Measurements from ENCODE around the gene RRP1B. TPM values are rescaled to one million over a fixed set of nuclear protein-coding genes. Genes with fewer than 3 reads are reported as not detected.

The RRP1B gene
- polyA plus RNA-seq, 2 of the 4 experiments (the other 2 are of a cell fraction) = 32.5 TPM

DNA sequence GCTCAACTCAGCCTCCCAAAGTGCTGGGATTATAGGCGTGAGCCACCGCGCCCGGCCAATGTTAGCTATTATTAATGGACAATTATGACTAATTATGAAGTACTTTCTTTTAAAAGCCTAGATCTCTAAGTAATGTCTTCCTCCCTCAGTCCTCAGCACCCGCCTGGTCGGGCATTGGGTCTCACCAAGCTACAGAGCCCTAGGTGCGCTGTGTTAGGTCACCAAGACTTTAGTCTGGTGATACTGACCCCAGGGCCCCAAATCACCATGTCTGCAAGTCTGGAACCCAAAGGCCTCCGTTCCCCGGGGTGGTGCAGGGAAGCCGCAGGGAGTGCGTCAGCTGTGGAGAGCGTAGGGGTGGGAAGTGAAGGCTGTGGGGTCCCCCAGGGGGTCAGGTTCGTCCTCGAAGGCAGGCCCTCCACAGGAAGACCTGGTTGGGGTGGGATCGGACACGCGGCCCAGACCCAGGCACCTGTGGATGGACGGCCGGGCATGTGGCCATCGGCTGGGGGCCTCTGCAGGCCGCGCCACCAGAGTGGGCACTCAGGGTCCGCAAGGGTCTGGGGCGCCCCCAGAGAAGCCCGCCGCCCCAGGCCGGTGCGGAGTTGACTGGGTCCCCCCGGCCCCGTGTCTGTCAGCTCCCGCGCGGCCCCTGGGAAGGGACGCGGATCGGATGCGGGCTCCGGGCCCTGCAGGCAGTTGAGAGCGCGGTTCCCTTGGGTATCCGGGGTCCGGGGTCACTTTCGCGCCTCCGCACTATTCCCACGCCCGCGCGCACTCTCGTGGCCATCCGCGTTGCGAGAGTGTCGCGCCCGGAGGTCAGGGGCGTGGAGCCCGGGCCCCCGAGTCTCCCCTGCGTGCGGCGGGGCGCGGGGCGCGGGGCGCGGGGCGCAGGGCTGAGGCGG is 58.9 kb downstream of the RRP1B start:
- FAIRE-seq (no peak), ATAC-seq (peak in 1 of 2 experiments; percentile 3; a peak in 1 of 6 replicates), DNase-seq (ENCODE audit: low read depth in 1 of 2, low spot score in 1 of 2) (no peak)
- Histone ChIP-seq H3K9me3 (no peaks in the 10 kb centered on the region), H3K27ac (peak overlapping the region; percentile 100), H3K4me2 (peak overlapping the region; percentile 89), H3K4me3 (peak overlapping the region; percentile 97), H3K4me1 (peaks cover 54% of the 10 kb centered on the region)
- POLR2A ChIA-PET = no interaction called here
- WGBS (ENCODE audit: missing lambda C conversion rate) = 94% methylated on average over 8 of the region's 70 CpGs
- CTCF ChIA-PET = interaction anchor here (1.0 to 1.3 kb wide), 2 partner anchors 9 to 11 kb away, joined by 3 to 4 read pairs; no protein-coding TSS in a partner anchor
- TF ChIP-seq TP53 (CRISPR knock-in tag; IDR thresholded peaks at IDR 0.05) = no peak
- TF ChIP-seq, protein P1, sequence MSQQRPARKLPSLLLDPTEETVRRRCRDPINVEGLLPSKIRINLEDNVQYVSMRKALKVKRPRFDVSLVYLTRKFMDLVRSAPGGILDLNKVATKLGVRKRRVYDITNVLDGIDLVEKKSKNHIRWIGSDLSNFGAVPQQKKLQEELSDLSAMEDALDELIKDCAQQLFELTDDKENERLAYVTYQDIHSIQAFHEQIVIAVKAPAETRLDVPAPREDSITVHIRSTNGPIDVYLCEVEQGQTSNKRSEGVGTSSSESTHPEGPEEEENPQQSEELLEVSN (IDR thresholded peaks at IDR 0.05; ENCODE audit: borderline replicate concordance, low read depth) = peak; percentile 27; the same call in 1 of the 2 replicates
- TF ChIP-seq, protein P2, sequence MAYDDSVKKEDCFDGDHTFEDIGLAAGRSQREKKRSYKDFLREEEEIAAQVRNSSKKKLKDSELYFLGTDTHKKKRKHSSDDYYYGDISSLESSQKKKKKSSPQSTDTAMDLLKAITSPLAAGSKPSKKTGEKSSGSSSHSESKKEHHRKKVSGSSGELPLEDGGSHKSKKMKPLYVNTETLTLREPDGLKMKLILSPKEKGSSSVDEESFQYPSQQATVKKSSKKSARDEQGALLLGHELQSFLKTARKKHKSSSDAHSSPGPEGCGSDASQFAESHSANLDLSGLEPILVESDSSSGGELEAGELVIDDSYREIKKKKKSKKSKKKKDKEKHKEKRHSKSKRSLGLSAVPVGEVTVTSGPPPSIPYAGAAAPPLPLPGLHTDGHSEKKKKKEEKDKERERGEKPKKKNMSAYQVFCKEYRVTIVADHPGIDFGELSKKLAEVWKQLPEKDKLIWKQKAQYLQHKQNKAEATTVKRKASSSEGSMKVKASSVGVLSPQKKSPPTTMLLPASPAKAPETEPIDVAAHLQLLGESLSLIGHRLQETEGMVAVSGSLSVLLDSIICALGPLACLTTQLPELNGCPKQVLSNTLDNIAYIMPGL (CRISPR knock-in tag; IDR thresholded peaks at IDR 0.05; ENCODE audit: borderline replicate concordance) = no peak
- TF ChIP-seq, protein P3, sequence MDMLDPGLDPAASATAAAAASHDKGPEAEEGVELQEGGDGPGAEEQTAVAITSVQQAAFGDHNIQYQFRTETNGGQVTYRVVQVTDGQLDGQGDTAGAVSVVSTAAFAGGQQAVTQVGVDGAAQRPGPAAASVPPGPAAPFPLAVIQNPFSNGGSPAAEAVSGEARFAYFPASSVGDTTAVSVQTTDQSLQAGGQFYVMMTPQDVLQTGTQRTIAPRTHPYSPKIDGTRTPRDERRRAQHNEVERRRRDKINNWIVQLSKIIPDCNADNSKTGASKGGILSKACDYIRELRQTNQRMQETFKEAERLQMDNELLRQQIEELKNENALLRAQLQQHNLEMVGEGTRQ (IDR thresholded peaks at IDR 0.05) = no peak
- no peak for TF ChIP-seq SREBF2 (IDR thresholded peaks at IDR 0.05)

DNA sequence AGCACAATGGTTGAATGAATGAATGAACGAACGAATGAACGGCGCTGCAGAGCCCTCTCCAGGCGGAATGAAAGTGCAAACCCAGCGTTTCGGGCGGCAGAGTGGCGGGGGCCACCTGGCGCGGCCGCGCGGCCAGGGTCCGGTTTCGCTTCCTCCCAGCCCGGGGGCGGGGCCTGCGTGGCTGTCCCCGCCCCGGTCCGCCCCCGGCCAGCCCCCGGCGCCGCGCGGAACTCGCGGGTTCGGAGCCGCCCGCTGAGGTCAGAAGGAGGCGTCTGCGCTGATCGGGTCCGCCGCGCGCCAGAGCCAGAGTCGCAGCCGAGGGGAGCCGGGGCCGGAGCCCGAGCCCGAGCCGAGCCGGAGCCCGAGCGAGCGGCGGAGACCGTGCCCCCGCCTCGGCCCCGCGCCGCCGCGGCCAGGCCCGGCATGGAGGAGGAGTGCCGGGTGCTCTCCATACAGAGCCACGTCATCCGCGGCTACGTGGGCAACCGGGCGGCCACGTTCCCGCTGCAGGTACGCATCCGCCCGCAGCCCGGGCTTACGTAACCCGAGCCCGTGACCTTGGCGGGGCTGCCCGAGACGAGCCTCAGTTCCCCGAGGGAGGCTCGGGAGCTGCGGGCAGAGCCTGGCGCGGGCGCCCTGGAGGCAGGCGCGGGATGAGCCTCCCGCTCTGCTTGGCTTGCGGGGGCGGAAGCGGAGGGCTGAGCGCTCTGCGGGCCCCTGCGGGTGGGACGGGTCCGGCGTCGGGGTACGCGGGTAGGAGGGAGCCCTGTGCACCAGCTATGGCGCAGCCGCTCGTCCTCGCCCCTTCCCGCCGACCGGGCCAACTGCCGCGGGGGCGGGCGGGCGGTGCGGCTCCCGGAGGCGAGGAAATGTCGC is 59.8 kb downstream of the RRP1B start, which contains the start of gene PDXK:
Gene PDXK, plus strand, starts transcription at position 258 of the 876 bp plus-strand sequence. Its CDS starts 166 bp downstream, at position 424.
- DNase-seq (ENCODE audit: low read depth in 1 of 2, low spot score in 1 of 2) = peak; percentile 38 to 76

More for the DNA sequence above, 59.8 kb downstream of the RRP1B start, which contains the start of gene PDXK:
- FAIRE-seq = no peak
- peak; percentile 62; the same call in 2 of the 3 replicates for TF ChIP-seq BCL3 (IDR thresholded peaks at IDR 0.05)
- peak; percentile 76 for TF ChIP-seq MAFK (IDR thresholded peaks at IDR 0.05; ENCODE audit: partially characterized antibody)
- TF ChIP-seq POLR2A (IDR thresholded peaks at IDR 0.05; ENCODE audit: low read length) = peak; percentile 54
- no peak for TF ChIP-seq CBX8 (IDR thresholded peaks at IDR 0.05)
- peak in 1 of 2 experiments; percentile 13; a peak in 1 of 4 replicates for TF ChIP-seq CEBPB (IDR thresholded peaks at IDR 0.05)
- TF ChIP-seq, protein P2 (CRISPR knock-in tag; IDR thresholded peaks at IDR 0.05; ENCODE audit: borderline replicate concordance) = no peak
- no peak for TF ChIP-seq PBX3 (IDR thresholded peaks at IDR 0.05)
- 0 out of 2 replicates have a peak, but pooled peaks have one; percentile 18 for TF ChIP-seq MAZ (IDR thresholded peaks at IDR 0.05; ENCODE audit: borderline replicate concordance, low read depth, low read length)
- peak; percentile 21 to 41; a peak in 2 of 5 replicates for TF ChIP-seq RAD21 (conservative IDR thresholded peaks at IDR 0.05 in 1 of 2, IDR thresholded peaks at IDR 0.05 in 1 of 2)
- peak; percentile 35; the same call in 2 of the 3 replicates for TF ChIP-seq SMC3 (IDR thresholded peaks at IDR 0.05)
- TF ChIP-seq, protein P4, sequence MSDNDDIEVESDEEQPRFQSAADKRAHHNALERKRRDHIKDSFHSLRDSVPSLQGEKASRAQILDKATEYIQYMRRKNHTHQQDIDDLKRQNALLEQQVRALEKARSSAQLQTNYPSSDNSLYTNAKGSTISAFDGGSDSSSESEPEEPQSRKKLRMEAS (IDR thresholded peaks at IDR 0.05) = no peak; the same call in 1 of the 2 replicates
- no peak for TF ChIP-seq FOSL2 (IDR thresholded peaks at IDR 0.05)
- TF ChIP-seq FOSL2 (CRISPR knock-in tag; IDR thresholded peaks at IDR 0.05) = no peak
- TF ChIP-seq CTCF (IDR thresholded peaks at IDR 0.05) = peak; percentile 14; the same call in 1 of the 3 replicates
- peak; percentile 74 to 92 for TF ChIP-seq JUN (IDR thresholded peaks at IDR 0.05)
- Histone ChIP-seq H3K4me1 (peaks cover 55% of the 10 kb centered on the region), H3K4me3 (peak within 1 kb of the TSS; percentile 97), H3K27ac (peak within 1 kb of the TSS; percentile 100), H3K9me3 (no peaks in the 10 kb centered on the region), H3K4me2 (peak within 1 kb of the TSS; percentile 93)
- CTCF ChIA-PET = interaction anchor here (1.0 to 1.2 kb wide), 3 partner anchors 8 to 9 kb away, joined by 3 to 5 read pairs (median 4); no protein-coding TSS in a partner anchor
- POLR2A ChIA-PET = interaction anchor here (0.7 to 1.9 kb wide), 2 partner anchors 9 to 46 kb away, joined by 3 to 10 read pairs; no protein-coding TSS in a partner anchor
- WGBS (ENCODE audit: missing lambda C conversion rate) = no CpG with 5 or more reads among the region's 117 CpGs
- peak; percentile 80 to 87 for ATAC-seq
